Right lobe of liver (tissue), 4 donors: Measurements from ENCODE around the gene NOS2.

Source experiments
- POLR2A ChIP-seq: fragments of 450-650 bp; IDR thresholded peaks from one replicate; pipeline ENCODE4 v1.6.1; 2017; ENCODE audit warnings: antibody characterized with exemption, mild to moderate bottlenecking
- TF ChIP-seq, protein P1 (sequence below), 4 donors: fragments of 200-600 bp in 3 of 4; fragments of 450-650 bp in 1 of 4; IDR thresholded peaks; one replicate each; pipeline versions ENCODE4 v1.5.1 to v1.8.0; 2016 to 2022; ENCODE audit warnings: antibody characterized with exemption in 4 of 4, mild to moderate bottlenecking in 2 of 4
- donor health status: DM: no; HTN: no; CAD: no.
- donor health status: DM: no; HTN: no; CAD: no.
- donor health status: DM: no; HTN: yes; CAD: no.

DNA sequence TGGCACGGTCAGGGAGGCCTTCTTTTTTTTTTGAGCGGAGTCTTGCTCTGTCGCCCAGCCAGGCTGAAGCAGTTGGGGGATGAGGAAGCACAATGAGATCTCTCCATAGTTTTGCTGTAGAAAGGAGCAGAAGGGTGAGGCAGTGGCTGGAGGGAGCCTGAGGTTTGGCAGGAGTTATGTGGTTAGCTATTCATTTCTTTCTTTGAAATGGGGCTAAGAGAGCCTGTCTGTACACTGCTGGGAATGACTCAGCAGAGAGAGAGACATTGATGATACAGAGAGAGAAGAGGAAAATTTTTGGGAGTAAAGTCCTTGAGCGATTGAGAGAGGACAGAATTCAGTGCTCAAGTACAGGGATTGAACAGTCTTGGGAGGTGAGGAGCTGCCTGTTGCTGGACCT lies 22.1 kb downstream of the NOS2 start:
- TF ChIP-seq, protein P1, sequence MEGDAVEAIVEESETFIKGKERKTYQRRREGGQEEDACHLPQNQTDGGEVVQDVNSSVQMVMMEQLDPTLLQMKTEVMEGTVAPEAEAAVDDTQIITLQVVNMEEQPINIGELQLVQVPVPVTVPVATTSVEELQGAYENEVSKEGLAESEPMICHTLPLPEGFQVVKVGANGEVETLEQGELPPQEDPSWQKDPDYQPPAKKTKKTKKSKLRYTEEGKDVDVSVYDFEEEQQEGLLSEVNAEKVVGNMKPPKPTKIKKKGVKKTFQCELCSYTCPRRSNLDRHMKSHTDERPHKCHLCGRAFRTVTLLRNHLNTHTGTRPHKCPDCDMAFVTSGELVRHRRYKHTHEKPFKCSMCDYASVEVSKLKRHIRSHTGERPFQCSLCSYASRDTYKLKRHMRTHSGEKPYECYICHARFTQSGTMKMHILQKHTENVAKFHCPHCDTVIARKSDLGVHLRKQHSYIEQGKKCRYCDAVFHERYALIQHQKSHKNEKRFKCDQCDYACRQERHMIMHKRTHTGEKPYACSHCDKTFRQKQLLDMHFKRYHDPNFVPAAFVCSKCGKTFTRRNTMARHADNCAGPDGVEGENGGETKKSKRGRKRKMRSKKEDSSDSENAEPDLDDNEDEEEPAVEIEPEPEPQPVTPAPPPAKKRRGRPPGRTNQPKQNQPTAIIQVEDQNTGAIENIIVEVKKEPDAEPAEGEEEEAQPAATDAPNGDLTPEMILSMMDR (IDR thresholded peaks at IDR 0.05) = no peak
- no peak for TF ChIP-seq POLR2A
